AML-193 (cell line): ENCODE measurements around the gene SAMHD1.
A peak's percentile ranks its signal among the peaks of the same experiment; 100 is the strongest.
"Not testable (repeated sequence)": the region's sequence is repeated elsewhere in the genome, so short reads cannot be mapped to it uniquely, and the experiment has no call there.

ENCODE experiments used
- DNase-seq, 2 experiments: peaks; one replicate each; lab custom pipeline; 2025; lab: John Stamatoyannopoulos, UW

Gene SAMHD1

GRCh38 chr20:36956016-36956415 lies 4.5 kb upstream of the SAMHD1 start:
- DNase-seq = no peak

GRCh38 chr20:36951979-36952738 lies 651 bp upstream of the SAMHD1 start:
- DNase-seq = no peak

- no peak for DNase-seq
Observed at GRCh38 chr20:36950414-36951197, 902 bp downstream of the SAMHD1 start.

- no peak for DNase-seq
Observed at GRCh38 chr20:36941401-36941835, 10.1 kb downstream of the SAMHD1 start.

- no peak for DNase-seq
Observed at GRCh38 chr20:36937402-36937770, 14.1 kb downstream of the SAMHD1 start.

GRCh38 chr20:36936761-36937401 lies 14.6 kb downstream of the SAMHD1 start:
- not testable (repeated sequence) for DNase-seq

- DNase-seq = no peak
Observed at GRCh38 chr20:36936341-36936740, 15.2 kb downstream of the SAMHD1 start.

GRCh38 chr20:36933571-36933970 lies 17.9 kb downstream of the SAMHD1 start:
- DNase-seq = not testable (repeated sequence)

GRCh38 chr20:36932476-36933426 lies 18.8 kb downstream of the SAMHD1 start:
- DNase-seq = no peak

- DNase-seq = not testable (repeated sequence)
Observed at GRCh38 chr20:36932067-36932466, 19.4 kb downstream of the SAMHD1 start.

- DNase-seq = no peak
Observed at GRCh38 chr20:36929691-36930090, 21.8 kb downstream of the SAMHD1 start.

GRCh38 chr20:36929290-36929689 lies 22.2 kb downstream of the SAMHD1 start:
- no peak for DNase-seq

- DNase-seq = no peak
Observed at GRCh38 chr20:36927704-36928103, 23.8 kb downstream of the SAMHD1 start.

GRCh38 chr20:36926653-36927200 lies 24.8 kb downstream of the SAMHD1 start:
- DNase-seq = no peak

GRCh38 chr20:36925234-36925633 lies 26.3 kb downstream of the SAMHD1 start:
- DNase-seq = no peak

GRCh38 chr20:36924167-36925045 lies 27.1 kb downstream of the SAMHD1 start:
- no peak for DNase-seq

GRCh38 chr20:36920334-36920730 lies 31.2 kb downstream of the SAMHD1 start:
- no peak for DNase-seq

GRCh38 chr20:36919715-36920333 lies 31.7 kb downstream of the SAMHD1 start:
- DNase-seq = peak; percentile 62 to 70

- DNase-seq = no peak
Observed at GRCh38 chr20:36917943-36918342, 33.6 kb downstream of the SAMHD1 start.

GRCh38 chr20:36917240-36917639 lies 34.3 kb downstream of the SAMHD1 start:
- DNase-seq = no peak
